ENCODE measurements around the gene ANKH.

GRCh38 chr5:14771189-14771588 is 100.4 kb downstream of the ANKH start:
- TF ChIP-seq CTCF (IDR thresholded peaks at IDR 0.05 in 2 of 3, conservative IDR thresholded peaks at IDR 0.05 in 1 of 3; ENCODE audit: borderline replicate concordance in 1 of 3, insufficient read depth in 1 of 3, low read depth in 2 of 3, low read length in 2 of 3) (no peak), ATF3 (IDR thresholded peaks at IDR 0.05) (no peak), EZH2 (IDR thresholded peaks at IDR 0.05) (no peak), MAX (IDR thresholded peaks at IDR 0.05) (no peak), TCF7L2 (IDR thresholded peaks at IDR 0.05; ENCODE audit: borderline replicate concordance, extremely low read depth, insufficient read depth, insufficient read length) (no peak), POLR2AphosphoS5 (IDR thresholded peaks at IDR 0.05; ENCODE audit: low read depth, low read length) (no peak), JUND (IDR thresholded peaks at IDR 0.05) (no peak), REST (IDR thresholded peaks at IDR 0.05; ENCODE audit: low read depth) (no peak), ZNF274 (IDR thresholded peaks at IDR 0.05; ENCODE audit: low read depth, low read length) (no peak), RAD21 (IDR thresholded peaks at IDR 0.05; ENCODE audit: low read depth) (no peak)
